SK-N-MC (cell line): ENCODE data around the gene SMIM10L1.

Source experiments
- EZH2 ChIP-seq: fragments of 200-600 bp; sonication (generic); IDR thresholded peaks from one replicate; pipeline ENCODE4 v1.6.1; 2017; ENCODE audit warnings: antibody characterized with exemption
- POLR2AphosphoS5 ChIP-seq: IDR thresholded peaks from 2 replicates; pipeline ENCODE4 v1.6.1; 2012; ENCODE audit warnings: mild to moderate bottlenecking, low read depth, low read length, borderline replicate concordance

DNA sequence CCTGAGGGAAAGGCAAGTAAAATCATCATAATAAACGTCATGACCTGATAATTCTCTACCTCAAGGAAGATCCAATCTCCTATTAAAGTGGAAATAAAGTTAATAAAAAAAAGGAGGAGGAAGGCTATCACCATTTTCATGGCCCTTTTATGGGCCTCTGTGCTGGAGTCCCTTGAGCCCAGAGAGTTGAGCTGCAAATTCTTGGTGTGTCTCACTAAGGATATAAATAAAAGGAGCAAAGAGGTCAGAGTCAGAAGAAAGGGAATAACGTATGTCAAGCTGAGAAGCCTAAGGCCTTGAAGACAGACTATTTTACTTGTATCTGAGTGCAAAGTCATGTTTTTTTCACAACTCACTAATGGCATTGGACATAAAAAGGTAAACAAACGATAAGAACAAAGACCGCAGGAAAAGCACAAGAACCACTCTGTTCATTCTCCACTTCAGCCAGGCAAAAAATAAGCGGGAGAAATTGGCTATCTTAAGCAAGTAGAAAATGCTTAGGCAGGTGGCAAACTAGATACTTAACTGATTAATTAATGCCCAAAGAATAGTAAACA, 12.0 kb upstream of the SMIM10L1 start:
- TF ChIP-seq EZH2 (no peak), POLR2AphosphoS5 (no peak)
